ENCODE measurements around the gene CENPP. TPM values are rescaled to one million over a fixed set of nuclear protein-coding genes. Genes with fewer than 3 reads are reported as not detected.
A peak's percentile ranks its signal among the peaks of the same experiment; 100 is the strongest.

Gene CENPP
- total and polyA plus RNA-seq, 4 donors, result 0.62 to 8.7 (median 1.3) TPM

GRCh38 chr9:92608241-92608908 is 282.6 kb downstream of the CENPP start:
- no peak for TF ChIP-seq MAX (IDR thresholded peaks at IDR 0.05)
- TF ChIP-seq NR2F2 (IDR thresholded peaks at IDR 0.05), result no peak
- no peak for TF ChIP-seq HNF4A (conservative IDR thresholded peaks at IDR 0.05)
- TF ChIP-seq CTCF (IDR thresholded peaks at IDR 0.05; ENCODE audit: low read depth, low read length, missing input control), result no peak
- TF ChIP-seq RAD21 (IDR thresholded peaks at IDR 0.05), result no peak
- no peak for TF ChIP-seq REST (IDR thresholded peaks at IDR 0.05)
- no peak for TF ChIP-seq RXRA (IDR thresholded peaks at IDR 0.05)
- Histone ChIP-seq H3K9ac (ENCODE audit: low read depth in 1 of 2, low read length in 2 of 2) (no peak overlapping the region), H3K4me1 (ENCODE audit: control insufficient read depth in 4 of 4, insufficient read depth in 4 of 4, low read length in 3 of 4) (peaks cover 0 to 3% (median 2%) of the 10 kb centered on the region in 4 donors), H3K9me3 (ENCODE audit: control insufficient read depth in 4 of 4, low read length in 3 of 4) (no peaks in the 10 kb centered on the region), H3K4me3 (ENCODE audit: low read depth in 1 of 3, low read length in 3 of 3) (no peak overlapping the region), H3K36me3 (ENCODE audit: control insufficient read depth in 4 of 4, insufficient read depth in 3 of 4, low read depth in 1 of 4, low read length in 3 of 4) (peaks cover 3 to 8% (median 3%) of the 10 kb centered on the region in 4 donors), H3K27me3 (ENCODE audit: control insufficient read depth in 4 of 4, insufficient read depth in 4 of 4, low read length in 3 of 4) (no peaks in the 10 kb centered on the region), H3K27ac (ENCODE audit: low read depth in 1 of 2, low read length in 2 of 2) (peak overlapping the region; percentile 2 to 7)
- no peak for DNase-seq (ENCODE audit: low spot score)
- 86% methylated on average over 10 of the region's 10 CpGs for WGBS

- DNase-seq (ENCODE audit: low spot score), result no peak
- TF ChIP-seq NR2F2 (IDR thresholded peaks at IDR 0.05) (no peak), GABPA (IDR thresholded peaks at IDR 0.05 in 1 of 2, conservative IDR thresholded peaks at IDR 0.05 in 1 of 2) (no peak), REST (IDR thresholded peaks at IDR 0.05) (no peak), RXRA (IDR thresholded peaks at IDR 0.05) (peak in 1 of 2 donors; percentile 9)
- Histone ChIP-seq H3K4me3 (ENCODE audit: low read depth in 1 of 3, low read length in 3 of 3) (no peak overlapping the region), H3K9ac (ENCODE audit: low read depth in 1 of 2, low read length in 2 of 2) (no peak overlapping the region), H3K36me3 (ENCODE audit: control insufficient read depth in 4 of 4, insufficient read depth in 3 of 4, low read depth in 1 of 4, low read length in 3 of 4) (peaks cover 3 to 8% (median 4%) of the 10 kb centered on the region in 4 donors), H3K27ac (ENCODE audit: low read depth in 1 of 2, low read length in 2 of 2) (peak overlapping the region; percentile 7 to 31), H3K9me3 (ENCODE audit: control insufficient read depth in 4 of 4, low read length in 3 of 4) (no peaks in the 10 kb centered on the region), H3K4me1 (ENCODE audit: control insufficient read depth in 4 of 4, insufficient read depth in 4 of 4, low read length in 3 of 4) (peaks cover 0 to 3% (median 2%) of the 10 kb centered on the region in 4 donors), H3K27me3 (ENCODE audit: control insufficient read depth in 4 of 4, insufficient read depth in 4 of 4, low read length in 3 of 4) (no peaks in the 10 kb centered on the region)
- 85% methylated on average over 11 of the region's 11 CpGs for WGBS
These were observed 283.2 kb downstream of the CENPP start for GRCh38 chr9:92608909-92609445.
